Measurements from ENCODE around the gene CACNG4. TPM values are rescaled to one million over a fixed set of nuclear protein-coding genes. Genes with fewer than 3 reads are reported as not detected.

CACNG4 gene
- total RNA-seq, 1 donor from 2014 or later, result 1.2 TPM

DNA sequence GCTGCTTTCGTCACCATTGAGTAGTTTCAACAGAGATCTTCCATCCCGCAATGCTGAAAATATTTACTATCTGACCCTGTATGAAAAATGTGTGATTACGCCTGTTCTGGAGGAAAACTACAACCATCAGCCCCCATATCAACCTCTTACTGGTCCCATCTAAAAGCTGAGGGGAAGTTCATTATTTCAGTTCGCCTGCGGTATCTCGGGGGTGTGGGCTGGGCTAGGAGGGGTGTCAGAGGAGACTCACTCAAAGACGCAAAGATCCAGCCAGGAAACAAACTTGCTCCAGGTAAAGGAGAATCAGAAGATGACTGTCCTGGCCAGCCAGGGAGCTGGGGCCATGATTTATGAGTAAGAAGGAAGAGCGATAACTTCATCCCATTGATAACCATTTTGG lies 93.5 kb downstream of the CACNG4 start:
- no peak for DNase-seq (ENCODE audit: low spot score)

DNA sequence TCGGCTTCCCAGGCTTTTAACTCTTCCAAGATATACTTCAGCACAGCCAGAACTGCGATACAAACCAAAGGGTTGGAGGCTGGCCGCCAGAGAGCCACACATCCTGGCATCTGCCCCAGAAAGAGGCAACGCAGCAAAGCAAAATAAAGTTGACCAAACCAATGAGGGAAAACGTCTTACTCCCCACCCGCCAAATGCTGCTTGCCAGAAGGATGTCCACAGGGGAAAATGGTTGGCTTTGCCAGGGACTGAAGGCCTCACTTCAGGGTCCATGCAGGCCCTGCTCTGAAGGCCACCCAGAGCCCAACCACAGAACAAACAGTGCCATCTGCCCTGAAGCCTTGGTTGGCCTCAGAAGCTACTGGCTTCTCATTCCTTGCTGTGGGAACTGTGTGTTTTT lies 94.9 kb downstream of the CACNG4 start:
- DNase-seq (ENCODE audit: low spot score), result no peak

DNA sequence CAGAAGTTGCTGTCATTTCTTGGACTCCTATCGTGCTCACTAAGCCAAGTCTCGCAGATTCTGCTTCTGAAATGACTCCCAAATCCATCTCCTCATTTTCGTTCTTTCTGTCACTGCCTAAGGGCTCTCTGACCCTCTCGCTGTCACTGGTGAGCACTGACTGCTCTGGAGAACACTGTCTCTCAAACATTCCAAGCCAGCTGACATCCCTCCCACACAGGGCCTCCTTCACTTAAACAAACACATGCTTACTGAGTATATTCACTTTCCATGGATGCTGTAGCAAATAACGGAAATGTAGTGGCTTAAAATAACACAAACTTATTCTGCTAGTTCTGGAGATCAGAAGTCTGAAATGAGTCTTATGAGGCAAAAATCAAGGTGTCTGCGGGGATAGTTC lies 98.6 kb downstream of the CACNG4 start:
- DNase-seq (ENCODE audit: low spot score), result no peak

DNA sequence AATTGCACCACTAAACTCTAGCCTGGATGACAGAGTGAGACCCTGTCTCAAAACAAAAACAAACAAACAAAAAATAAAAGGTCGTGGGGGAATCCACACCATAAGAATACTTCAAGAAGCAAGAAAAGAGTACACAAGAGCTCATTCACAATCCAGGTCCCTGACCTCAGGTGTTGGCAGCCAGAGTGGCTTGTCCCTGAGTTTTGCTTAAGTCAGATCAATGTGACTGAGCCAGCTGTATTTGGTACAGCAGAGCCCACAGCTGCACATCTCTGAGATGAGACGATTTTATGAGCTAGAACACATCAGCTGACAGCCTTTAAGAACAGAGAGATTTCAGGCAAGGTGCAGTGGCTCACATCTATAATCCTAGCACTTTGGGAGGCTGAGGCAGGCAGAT lies 102.2 kb downstream of the CACNG4 start:
- DNase-seq (ENCODE audit: low spot score), result no peak

DNA sequence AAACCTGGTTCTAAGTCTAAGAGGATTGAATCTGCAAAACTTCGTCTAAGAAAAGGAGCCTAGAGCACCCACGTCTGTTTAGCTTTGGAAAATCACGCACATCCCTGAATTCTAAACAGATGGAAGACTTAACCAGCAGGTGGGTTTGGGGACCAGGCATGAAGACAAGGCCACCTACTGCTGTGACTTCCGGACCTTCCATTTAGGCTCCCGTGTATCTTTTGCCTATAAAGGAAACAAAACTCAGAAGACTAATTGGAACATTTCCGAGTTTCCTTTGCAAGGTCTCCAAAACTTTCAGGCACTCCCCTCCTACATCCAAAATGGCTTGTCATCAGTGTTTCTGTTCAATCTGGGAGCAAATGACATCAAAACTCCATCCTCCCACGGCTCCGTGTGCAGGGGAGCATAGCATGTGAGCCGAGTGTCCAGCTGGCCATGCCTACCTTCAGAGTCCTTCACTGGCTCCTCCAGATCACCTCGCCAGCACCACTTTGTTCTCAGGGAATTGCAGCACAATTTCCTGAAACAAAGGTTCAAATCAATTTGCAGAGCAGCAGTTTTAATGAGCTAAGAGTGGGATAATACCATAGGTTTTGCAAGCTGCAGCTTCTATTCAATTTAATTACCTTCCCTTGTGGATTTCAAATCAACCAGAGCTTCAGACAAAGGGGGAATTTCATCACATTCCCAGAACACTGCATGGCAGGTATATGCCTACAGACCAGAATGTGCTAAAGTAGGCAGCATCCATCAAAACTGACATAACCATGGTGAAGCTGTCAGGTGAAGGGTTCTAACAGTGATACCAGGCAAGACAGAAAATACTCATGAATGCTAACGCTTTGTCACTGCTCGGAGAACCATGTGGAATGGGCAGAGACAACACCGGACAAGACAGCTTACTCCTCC lies 103.3 kb downstream of the CACNG4 start:
- no peak for DNase-seq (ENCODE audit: low spot score)

DNA sequence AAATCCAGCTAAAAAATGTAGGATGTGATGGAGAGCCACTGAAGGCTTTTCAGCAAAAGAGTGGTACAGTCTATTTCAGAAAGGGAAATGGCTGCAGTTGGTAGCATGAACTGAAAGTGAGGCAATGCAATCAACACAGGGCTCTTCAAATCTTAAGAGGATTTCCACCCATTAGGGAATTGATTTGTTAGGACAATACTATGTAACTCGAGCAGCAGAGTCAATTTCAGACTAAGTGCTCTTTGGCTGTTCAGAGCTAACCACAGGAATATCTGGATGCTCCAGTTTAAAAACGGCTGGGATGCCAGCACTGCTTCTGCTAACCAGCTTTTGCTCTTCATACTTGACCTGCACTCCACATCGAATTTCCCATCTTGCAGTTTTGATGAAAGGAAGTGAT lies 104.5 kb downstream of the CACNG4 start:
- DNase-seq (ENCODE audit: low spot score), result no peak

DNA sequence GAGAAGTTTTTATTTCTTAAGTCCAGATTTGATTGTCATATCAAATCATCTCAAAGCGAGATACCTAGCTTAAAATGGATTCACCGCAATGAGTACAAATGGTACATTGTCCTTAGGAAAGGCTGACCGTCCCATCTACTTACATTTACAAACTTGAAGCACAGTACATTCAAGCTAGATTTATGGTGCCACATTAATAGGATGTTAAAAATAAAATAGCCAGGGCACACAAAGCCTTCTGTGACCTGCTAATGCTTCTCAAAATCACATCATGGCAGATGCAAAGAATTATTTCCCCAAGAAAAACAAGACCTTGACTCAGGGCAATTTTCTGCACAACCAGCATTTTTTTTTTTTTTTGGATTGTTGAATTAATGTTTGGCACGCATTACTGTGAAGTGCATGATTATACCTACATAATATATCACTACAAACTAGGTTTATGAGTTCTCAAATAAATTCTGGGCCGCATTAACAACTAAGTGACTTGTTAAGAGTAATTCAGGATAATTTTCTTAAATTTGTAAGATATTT lies 105.2 kb downstream of the CACNG4 start:
- DNase-seq (ENCODE audit: low spot score), result no peak

DNA sequence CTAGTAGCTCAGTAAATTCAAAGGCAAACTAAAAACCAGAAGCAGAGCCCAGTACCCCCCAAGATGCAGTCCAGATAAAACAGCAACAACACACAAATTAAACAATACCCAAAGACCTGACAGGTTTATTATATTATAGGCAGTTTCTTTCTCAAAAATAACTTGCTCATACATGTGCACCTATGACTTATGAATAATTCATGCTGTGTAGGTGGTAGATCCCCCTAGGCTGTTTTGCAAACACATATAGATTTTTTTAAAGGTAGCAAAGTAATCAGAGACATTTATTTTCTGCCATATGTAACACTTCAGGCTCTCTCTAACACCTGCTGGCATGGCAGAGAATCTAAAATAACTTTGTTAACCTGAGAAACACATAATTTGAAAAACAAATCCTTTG lies 107.1 kb downstream of the CACNG4 start:
- no peak for DNase-seq (ENCODE audit: low spot score)

DNA sequence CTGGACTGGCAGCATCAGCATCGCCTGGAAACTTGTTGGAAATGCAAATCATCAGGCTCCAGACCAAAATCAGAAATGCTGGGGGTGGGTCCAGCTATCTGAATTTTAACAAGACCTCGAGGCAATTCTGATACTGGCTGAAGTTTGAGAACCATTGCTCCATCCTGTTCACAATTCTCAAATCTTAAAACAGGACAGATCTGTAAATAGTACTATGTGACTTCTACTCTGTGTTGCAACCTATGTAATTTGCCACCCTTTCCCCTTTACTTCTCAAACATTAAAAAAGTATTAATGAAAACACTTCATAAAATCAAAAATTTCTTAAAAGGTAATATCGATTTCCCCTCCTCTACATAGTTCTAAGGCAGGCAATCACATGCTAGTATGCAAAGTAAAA lies 108.4 kb downstream of the CACNG4 start:
- no peak for DNase-seq (ENCODE audit: low spot score)

DNA sequence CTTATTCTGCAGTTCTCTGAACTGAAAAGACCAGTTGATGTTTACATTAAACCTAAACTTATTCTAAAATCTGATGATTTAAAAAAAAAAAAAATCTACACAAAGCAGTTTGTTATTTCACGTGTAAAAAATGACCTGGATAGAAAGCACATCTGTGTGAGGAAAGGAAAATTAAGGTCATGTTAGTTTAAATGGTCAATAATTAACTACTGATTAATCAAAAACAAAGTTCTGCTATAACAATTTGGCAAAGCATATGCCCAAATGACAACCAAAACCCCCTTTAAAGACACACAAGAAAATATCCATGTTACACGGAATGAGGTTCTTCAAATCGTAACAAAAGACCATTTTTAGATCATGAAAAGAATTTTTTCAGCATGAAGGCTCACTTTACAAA lies 110.3 kb downstream of the CACNG4 start:
- no peak for DNase-seq (ENCODE audit: low spot score)

DNA sequence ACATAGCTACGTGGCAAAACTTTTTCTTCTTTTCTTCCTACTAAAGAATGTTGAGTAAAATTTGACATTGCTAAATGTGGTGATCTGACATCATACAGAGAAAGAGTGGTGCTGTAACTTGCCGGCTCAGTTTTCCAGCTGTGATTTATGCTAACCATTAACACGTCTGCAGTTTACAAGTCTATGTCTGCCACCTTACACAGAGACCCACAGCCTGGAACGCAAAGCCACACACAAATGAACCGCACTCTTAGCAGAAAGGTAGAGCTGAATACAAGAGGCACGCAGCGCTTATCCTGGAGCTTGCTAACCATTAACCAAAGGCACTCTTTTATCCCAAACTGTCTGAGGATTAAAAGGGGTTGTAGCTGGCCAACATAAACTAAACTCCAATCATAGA lies 111.8 kb downstream of the CACNG4 start:
- DNase-seq (ENCODE audit: low spot score), result no peak

DNA sequence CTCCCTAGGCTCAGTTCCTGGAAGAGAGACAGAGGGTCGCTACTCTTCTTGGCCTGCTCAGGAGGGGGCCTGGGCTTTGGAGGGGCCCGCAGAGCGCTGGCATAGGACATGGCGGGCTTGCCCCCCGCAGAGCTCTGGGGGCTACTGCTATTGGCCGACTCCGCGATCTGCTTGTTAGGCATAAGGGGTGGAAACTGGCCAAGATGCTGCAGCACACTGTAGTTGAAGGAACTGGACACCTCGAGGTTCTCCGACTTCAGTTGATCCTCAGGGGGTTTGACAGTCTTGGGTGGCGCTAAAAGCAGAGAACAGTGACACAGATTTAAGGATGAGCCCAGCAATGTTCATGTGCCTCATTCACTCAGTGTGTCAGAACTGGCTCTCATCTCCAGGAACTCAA lies 113.8 kb downstream of the CACNG4 start:
- DNase-seq (ENCODE audit: low spot score), result no peak

DNA sequence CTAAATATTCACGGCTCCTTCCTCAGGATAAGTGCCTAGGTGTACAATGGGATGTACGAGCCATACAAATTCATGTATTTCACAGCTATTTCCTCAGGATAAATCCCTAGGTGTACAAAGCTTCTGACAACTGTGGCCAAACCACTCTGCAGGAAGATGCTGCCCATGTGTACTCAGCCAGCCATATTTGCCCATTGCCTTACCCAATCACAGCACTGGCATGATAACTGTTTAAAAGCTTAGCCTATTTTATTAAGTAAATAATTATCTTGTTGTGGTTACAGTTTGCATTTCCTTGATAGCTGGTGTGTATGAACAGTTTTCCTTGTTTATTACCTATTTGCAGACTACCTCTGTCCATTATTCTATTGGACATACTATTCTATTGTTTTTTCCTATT lies 115.0 kb downstream of the CACNG4 start:
- no peak for DNase-seq (ENCODE audit: low spot score)

DNA sequence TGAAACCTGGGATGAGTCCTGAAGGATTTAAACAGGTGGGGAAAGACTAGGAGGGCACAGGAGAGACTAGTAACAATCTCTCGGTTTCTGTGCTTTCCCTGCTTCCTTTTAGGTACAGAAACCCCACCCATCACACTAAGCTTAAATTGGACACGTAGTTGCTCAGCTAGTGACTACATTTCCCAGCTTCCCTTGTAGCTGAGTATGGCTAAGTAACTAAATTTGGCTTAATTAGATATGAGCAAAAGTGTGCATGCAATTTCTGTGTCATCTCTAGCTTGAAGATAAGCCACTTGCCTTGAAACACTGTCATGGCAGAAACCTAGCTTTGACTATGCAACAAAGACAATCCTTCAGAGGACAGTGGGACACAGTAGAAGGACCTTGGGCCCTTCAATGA lies 116.3 kb downstream of the CACNG4 start:
- DNase-seq (ENCODE audit: low spot score), result no peak

DNA sequence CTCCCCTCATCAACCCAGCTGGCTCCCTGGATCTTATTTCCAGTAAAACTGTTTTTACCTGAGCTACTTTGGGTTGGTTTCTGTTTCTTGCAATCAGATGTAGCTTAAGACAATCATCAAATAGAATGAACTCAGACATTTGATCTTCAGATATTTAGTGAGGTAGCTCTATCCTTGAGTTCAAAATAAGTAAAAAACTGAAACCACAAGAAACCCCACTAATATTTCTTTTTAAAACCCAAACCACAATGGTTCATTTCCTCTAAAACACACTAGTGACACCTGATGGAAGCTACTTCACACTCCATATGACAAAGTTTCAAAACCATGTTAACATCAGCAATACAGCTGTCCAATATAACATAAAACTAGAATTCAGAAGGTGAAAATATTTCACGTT lies 117.6 kb downstream of the CACNG4 start:
- DNase-seq (ENCODE audit: low spot score), result no peak

Other genes with a start within 250 kb of the CACNG4 start
- not detected for gene CACNG5, start 129.6 kb upstream of the CACNG4 start, total RNA-seq (ENCODE audit: insufficient read depth, low replicate concordance)
- gene CACNG1, start 79.8 kb downstream of the CACNG4 start, total RNA-seq (ENCODE audit: insufficient read depth, low replicate concordance), result not detected

All from umbilical cord (tissue), 2 donors.